Panc1 (cell line): ENCODE results near the gene INTS11. TPM values are rescaled to one million over a fixed set of nuclear protein-coding genes. Genes with fewer than 3 reads are reported as not detected.

Experiments used
- ATAC-seq: fragments of 200-7000 bp; cut with Tn5 transposase; 2 replicates; pipeline ENCODE4 v1.9.1; 2020; ENCODE audit warnings: mild to moderate bottlenecking, moderate library complexity
- BruUV-seq: library from RNA; stranded (reverse); fragments of 400-500 nt; replicated peaks from 2 replicates; lab custom pipeline; 2021; lab: Mats Ljungman, UMichigan
- CTCF ChIA-PET: fragments of 300-600 bp; sonication (Branson Sonifier 250); formaldehyde crosslinking; loops from one replicate; lab custom pipeline; 2022; ENCODE audit warnings: antibody characterized with exemption; lab: Charles Lee
- POLR2A ChIA-PET: fragments of 300-600 bp; sonication (Branson Sonifier 250); formaldehyde crosslinking; loops from one replicate; lab custom pipeline; 2022; ENCODE audit warnings: antibody characterized with exemption; lab: Charles Lee
- DNase-seq: peaks from one replicate; pipeline ENCODE4 v3.0.0-alpha.2; 2010; ENCODE audit warnings: low read depth, low spot score
- H3K27ac ChIP-seq: 2 replicates; pipeline ENCODE4 v1.5.1; 2011; ENCODE audit warnings: mild to moderate bottlenecking, low read length, inconsistent platforms
- H3K27me3 ChIP-seq: fragments of 200-500 bp; sonication (Bioruptor generic); 2 replicates; pipeline ENCODE4 v1.6.0; 2014; ENCODE audit warnings: low read length, inconsistent platforms; ENCODE audit not compliant: control insufficient read depth, insufficient read depth
- H3K36me3 ChIP-seq: fragments of 200-500 bp; sonication (Bioruptor generic); 2 replicates; pipeline ENCODE4 v1.5.1; 2014; ENCODE audit warnings: inconsistent platforms, mild to moderate bottlenecking, low read length, moderate library complexity; ENCODE audit not compliant: control insufficient read depth, insufficient read depth
- H3K4me1 ChIP-seq: 2 replicates; pipeline ENCODE4 v1.5.1; 2011; ENCODE audit warnings: inconsistent platforms, mild to moderate bottlenecking, low read length, moderate library complexity; ENCODE audit not compliant: control insufficient read depth, insufficient read depth
- H3K4me3 ChIP-seq, 2 experiments: 2 replicates each; pipeline ENCODE4 v1.5.1; 2011 to 2012; ENCODE audit warnings: low read depth in 2 of 2, low read length in 2 of 2, mild to moderate bottlenecking in 2 of 2, inconsistent platforms in 1 of 2, moderate library complexity in 1 of 2
- H3K9me3 ChIP-seq: fragments of 200-500 bp; sonication (Bioruptor generic); 2 replicates; pipeline ENCODE4 v1.5.1; 2014; ENCODE audit warnings: low read depth, mild to moderate bottlenecking, inconsistent platforms, low read length, moderate library complexity; ENCODE audit not compliant: control insufficient read depth, insufficient read depth
- POLR2AphosphoS5 ChIP-seq: IDR thresholded peaks from 2 replicates; pipeline ENCODE4 v1.6.1; 2012; ENCODE audit warnings: mild to moderate bottlenecking, low read depth, low read length, moderate library complexity
- REST ChIP-seq, 2 experiments: IDR thresholded peaks; 2 replicates each; pipeline ENCODE4 v1.6.1; 2011 to 2012; ENCODE audit warnings: low read depth in 2 of 2, control low read depth in 1 of 2, low read length in 1 of 2, mild to moderate bottlenecking in 1 of 2, moderate library complexity in 1 of 2; ENCODE audit not compliant: insufficient read depth in 1 of 2
- SIN3A ChIP-seq: IDR thresholded peaks from 2 replicates; pipeline ENCODE4 v1.6.1; 2012; ENCODE audit warnings: low read depth, mild to moderate bottlenecking, low read length, moderate library complexity, borderline replicate concordance; ENCODE audit not compliant: insufficient read depth
- TCF7L2 ChIP-seq: IDR thresholded peaks from 2 replicates; pipeline ENCODE4 v1.6.1; 2011; ENCODE audit warnings: mild to moderate bottlenecking, low read depth, low read length, inconsistent platforms
- in situ Hi-C: cut with HindIII; loops from 2 replicates; pipeline ENCODE4 v1.10.0; 2016; ENCODE audit warnings: low sequenced_read_pairs, low pct_unique_long_range_greater_than_20kb
- intact Hi-C: fragments of 100-400 bp; cut with micrococcal nuclease; formaldehyde crosslinking; loops from one replicate; pipeline ENCODE4 v1.10.0; 2022; ENCODE audit not compliant: unreplicated experiment
- total RNA-seq: library from RNA; stranded (reverse); gene quantifications from one replicate; pipeline ENCODE4 v1.2.1, GENCODE V29; 2021; ENCODE audit not compliant: unreplicated experiment
- TF ChIP-seq, protein P1 (sequence below): fragments of 450-650 bp; IDR thresholded peaks from 2 replicates; pipeline ENCODE4 v1.5.1; 2017; ENCODE audit warnings: mild to moderate bottlenecking

Gene INTS11
- total RNA-seq, 1 experiment from 2014 or later: 114 TPM

DNA sequence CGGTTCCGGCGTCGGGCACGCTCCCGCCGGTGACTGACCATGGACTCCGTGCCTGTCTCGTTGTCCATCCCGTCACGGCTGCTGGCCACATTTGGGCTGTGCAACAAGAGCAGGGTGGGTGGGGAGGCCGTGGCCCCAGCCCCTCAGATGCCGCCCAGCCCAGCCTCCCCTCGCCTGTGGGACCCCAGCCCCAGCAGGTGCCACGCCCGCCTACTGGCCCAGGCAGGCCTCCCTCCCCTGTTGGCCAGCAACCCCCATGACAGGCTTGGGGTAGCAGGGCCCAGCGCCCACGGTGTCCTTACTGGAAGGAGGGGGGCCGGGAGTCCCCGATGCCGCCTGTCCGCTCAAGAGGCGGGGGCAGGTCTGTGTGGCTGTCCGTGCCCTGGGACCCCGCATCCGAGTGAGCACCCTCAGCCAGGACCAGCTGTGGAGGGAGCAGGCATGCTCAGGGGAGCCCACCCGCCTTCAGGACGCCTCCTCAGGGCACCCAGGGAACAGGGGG, 17.7 kb upstream of the INTS11 start:
- Histone ChIP-seq H3K27ac (no peak overlapping the region), H3K36me3 (no peaks in the 10 kb centered on the region)
- CTCF ChIA-PET: no interaction called here

DNA sequence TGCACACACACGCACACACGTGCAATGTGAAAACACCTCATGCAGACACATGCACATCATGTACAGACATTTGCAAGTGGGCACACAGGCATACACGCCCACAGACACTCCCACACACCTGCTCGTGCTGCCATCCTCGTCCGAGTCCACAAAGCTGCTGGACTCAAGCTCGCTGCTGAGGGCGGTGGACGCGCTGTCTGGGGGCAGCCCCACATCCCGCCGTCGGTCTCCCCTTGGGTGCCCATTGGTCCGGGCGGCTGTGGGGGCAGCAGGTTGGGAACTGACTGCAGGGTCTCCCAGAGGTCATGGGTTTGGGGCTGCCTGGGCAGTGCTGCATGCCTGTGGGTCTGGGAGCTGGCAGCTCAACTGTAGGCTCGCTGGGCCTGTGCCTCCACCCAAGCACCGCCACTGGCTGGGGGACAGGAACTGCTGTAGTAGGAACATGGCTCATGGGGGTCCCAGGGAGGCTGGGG, 17.1 kb upstream of the INTS11 start:
- ChIA-PET CTCF (interaction anchor here (0.6 kb wide), 1 partner anchor 31 kb away, joined by 11 read pairs; no protein-coding TSS in a partner anchor), POLR2A (no interaction called here)

More for the DNA sequence above, 17.7 kb upstream of the INTS11 start:
- intact Hi-C loops (no loop called here), in situ Hi-C loops (no loop called here)
- DNase-seq (no peak), ATAC-seq (no peak)
- H3K27me3 ChIP-seq: no peaks in the 10 kb centered on the region
- TF ChIP-seq TCF7L2 (no peak), REST (IDR thresholded peaks at IDR 0.05; ENCODE audit: insufficient read depth in 1 of 2, low read depth in 2 of 2, low read length in 1 of 2) (no peak), SIN3A (no peak), POLR2AphosphoS5 (no peak)
- TF ChIP-seq, protein P1, sequence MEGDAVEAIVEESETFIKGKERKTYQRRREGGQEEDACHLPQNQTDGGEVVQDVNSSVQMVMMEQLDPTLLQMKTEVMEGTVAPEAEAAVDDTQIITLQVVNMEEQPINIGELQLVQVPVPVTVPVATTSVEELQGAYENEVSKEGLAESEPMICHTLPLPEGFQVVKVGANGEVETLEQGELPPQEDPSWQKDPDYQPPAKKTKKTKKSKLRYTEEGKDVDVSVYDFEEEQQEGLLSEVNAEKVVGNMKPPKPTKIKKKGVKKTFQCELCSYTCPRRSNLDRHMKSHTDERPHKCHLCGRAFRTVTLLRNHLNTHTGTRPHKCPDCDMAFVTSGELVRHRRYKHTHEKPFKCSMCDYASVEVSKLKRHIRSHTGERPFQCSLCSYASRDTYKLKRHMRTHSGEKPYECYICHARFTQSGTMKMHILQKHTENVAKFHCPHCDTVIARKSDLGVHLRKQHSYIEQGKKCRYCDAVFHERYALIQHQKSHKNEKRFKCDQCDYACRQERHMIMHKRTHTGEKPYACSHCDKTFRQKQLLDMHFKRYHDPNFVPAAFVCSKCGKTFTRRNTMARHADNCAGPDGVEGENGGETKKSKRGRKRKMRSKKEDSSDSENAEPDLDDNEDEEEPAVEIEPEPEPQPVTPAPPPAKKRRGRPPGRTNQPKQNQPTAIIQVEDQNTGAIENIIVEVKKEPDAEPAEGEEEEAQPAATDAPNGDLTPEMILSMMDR: no peak
- H3K9me3 ChIP-seq: no peaks in the 10 kb centered on the region
- H3K4me1 ChIP-seq: peaks cover 39% of the 10 kb centered on the region
- POLR2A ChIA-PET: no interaction called here
- H3K4me3 ChIP-seq: no peak overlapping the region
- no TSS peak for BruUV-seq

More for the DNA sequence above, 17.1 kb upstream of the INTS11 start:
- TF ChIP-seq, protein P1: no peak
- TF ChIP-seq REST (IDR thresholded peaks at IDR 0.05; ENCODE audit: insufficient read depth in 1 of 2, low read depth in 2 of 2, low read length in 1 of 2) (no peak), POLR2AphosphoS5 (no peak), TCF7L2 (no peak), SIN3A (no peak)
- no peaks in the 10 kb centered on the region for H3K27me3 ChIP-seq
- no peak for ATAC-seq
- H3K4me1 ChIP-seq: peaks cover 33% of the 10 kb centered on the region
- intact Hi-C loops: no loop called here
- H3K9me3 ChIP-seq: no peaks in the 10 kb centered on the region
- no peak overlapping the region for H3K27ac ChIP-seq
- H3K4me3 ChIP-seq: no peak overlapping the region
- in situ Hi-C loops: no loop called here
- H3K36me3 ChIP-seq: no peaks in the 10 kb centered on the region
- BruUV-seq: no TSS peak
- no peak for DNase-seq
